Left lung (tissue), 10 donors: ENCODE data around the gene ZBTB20. TPM values are rescaled to one million over a fixed set of nuclear protein-coding genes. Genes with fewer than 3 reads are reported as not detected.

Experiments used
- ATAC-seq: fragments of 200-7000 bp; cut with Tn5 transposase; one replicate; pipeline ENCODE4 v1.9.1; 2020; ENCODE audit warnings: moderate library complexity
- DNase-seq, 4 donors: peaks; one replicate each; pipeline ENCODE4 v3.0.0-alpha.2; 2013 to 2020
- H3K27ac ChIP-seq, 2 donors: fragments of 200-600 bp; sonication (generic) in 1 of 2; one replicate each; pipeline versions ENCODE4 v1.5.0 to v1.8.0; 2020 to 2021
- H3K27me3 ChIP-seq, 2 donors: fragments of 200-600 bp; sonication (generic) in 1 of 2; one replicate each; pipeline versions ENCODE4 v1.5.0 to v1.8.0; 2020 to 2021
- H3K36me3 ChIP-seq, 2 donors: fragments of 200-600 bp; sonication (generic) in 1 of 2; one replicate each; pipeline versions ENCODE4 v1.5.0 to v1.8.0; 2020 to 2021
- H3K4me1 ChIP-seq, 2 donors: fragments of 200-600 bp; one replicate each; pipeline ENCODE4 v1.8.0; 2021
- H3K4me3 ChIP-seq, 2 donors: fragments of 200-600 bp; sonication (generic) in 1 of 2; one replicate each; pipeline versions ENCODE4 v1.5.0 to v1.8.0; 2020 to 2021; ENCODE audit warnings: mild to moderate bottlenecking in 1 of 2
- H3K9me3 ChIP-seq, 2 donors: fragments of 200-600 bp; sonication (generic) in 1 of 2; one replicate each; pipeline versions ENCODE4 v1.5.0 to v1.8.0; 2020 to 2021
- intact Hi-C, 2 donors: fragments of 100-400 bp; cut with DNase I; formaldehyde crosslinking; loops; one replicate each; pipeline versions ENCODE4 v1.11.2 to v1.14.2; 2022
- polyA plus RNA-seq, 6 donors: library from polyadenylated mRNA; unstranded; fragments of 120-200 nt; gene quantifications; one replicate each; pipeline ENCODE4 v1.2.1, GENCODE V29; 2013; ENCODE audit not compliant: insufficient read length in 6 of 6
- total RNA-seq, 2 donors: library from RNA; stranded (reverse); fragmentation: NEBNext Ultra II Directional; extraction: Animal tissue kit (Norgen Biotek cat#: 25700); gene quantifications; one replicate each; pipeline ENCODE4 v1.2.1, GENCODE V29; 2021
- TF ChIP-seq, protein P1 (sequence below), 2 donors: fragments of 200-600 bp; sonication (generic) in 1 of 2; IDR thresholded peaks; one replicate each; pipeline versions ENCODE4 v1.5.0 to v1.8.0; 2021; ENCODE audit warnings: antibody characterized with exemption in 2 of 2
- donor health status: DM: no; HTN: yes; CAD: no.
- donor health status: DM: no; HTN: no; CAD: no.

Gene ZBTB20
- total and polyA plus RNA-seq, 8 donors = 1.1 to 63.5 (median 6.0) TPM

DNA sequence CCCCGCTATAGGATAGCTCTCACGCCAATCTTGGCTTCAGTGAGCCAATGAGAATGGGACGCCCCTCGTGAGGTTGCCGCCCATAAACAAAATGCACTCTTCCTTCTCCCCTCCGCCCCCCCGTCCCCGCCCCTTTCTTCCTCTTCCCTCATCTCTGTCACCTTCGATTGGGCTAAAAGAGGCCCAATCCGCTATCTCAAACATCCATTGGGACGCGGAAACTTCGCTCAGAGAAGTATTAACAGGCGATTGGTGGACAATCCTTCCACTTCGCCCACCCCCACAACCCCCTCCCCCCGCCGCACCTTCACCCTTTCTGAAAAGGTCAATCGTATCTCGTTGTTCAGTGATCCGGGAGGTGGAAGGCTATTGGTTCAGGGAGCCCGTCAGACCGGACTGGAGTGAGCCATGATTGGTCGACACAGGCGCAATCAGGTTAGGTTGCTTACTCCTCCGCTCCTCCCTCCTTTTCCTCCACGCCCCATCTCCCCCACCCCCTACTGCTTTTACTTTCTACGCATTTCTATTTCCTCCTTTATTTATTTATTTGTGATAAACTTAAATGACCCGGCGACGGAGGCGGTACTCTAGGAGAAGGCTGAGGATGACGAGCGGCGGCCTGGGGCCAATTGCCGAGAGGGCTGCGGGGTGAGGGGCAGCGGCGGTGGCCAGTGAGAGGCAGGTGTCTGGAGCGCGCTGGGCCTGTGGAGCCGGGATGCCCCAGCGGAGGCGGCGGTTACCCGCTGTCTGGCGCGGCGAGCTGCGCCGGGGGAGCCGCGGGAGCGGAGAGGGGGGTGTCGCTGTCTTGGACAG, 447 bp upstream of the ZBTB20 start:
- intact Hi-C loops = loop anchor here in 1 of 2 donors (10.0 kb wide), 1 partner anchor 53 kb away; no protein-coding TSS in a partner anchor
- ATAC-seq (peak; percentile 88), DNase-seq (peak; percentile 98 to 100 (median 100))
- Histone ChIP-seq H3K27me3 (no peaks in the 10 kb centered on the region), H3K4me3 (peak overlapping the region; percentile 77 to 83), H3K9me3 (no peaks in the 10 kb centered on the region), H3K36me3 (no peaks in the 10 kb centered on the region), H3K4me1 (peaks cover 0 to 15% of the 10 kb centered on the region in 2 donors), H3K27ac (peak overlapping the region; percentile 97)
- TF ChIP-seq, protein P1, sequence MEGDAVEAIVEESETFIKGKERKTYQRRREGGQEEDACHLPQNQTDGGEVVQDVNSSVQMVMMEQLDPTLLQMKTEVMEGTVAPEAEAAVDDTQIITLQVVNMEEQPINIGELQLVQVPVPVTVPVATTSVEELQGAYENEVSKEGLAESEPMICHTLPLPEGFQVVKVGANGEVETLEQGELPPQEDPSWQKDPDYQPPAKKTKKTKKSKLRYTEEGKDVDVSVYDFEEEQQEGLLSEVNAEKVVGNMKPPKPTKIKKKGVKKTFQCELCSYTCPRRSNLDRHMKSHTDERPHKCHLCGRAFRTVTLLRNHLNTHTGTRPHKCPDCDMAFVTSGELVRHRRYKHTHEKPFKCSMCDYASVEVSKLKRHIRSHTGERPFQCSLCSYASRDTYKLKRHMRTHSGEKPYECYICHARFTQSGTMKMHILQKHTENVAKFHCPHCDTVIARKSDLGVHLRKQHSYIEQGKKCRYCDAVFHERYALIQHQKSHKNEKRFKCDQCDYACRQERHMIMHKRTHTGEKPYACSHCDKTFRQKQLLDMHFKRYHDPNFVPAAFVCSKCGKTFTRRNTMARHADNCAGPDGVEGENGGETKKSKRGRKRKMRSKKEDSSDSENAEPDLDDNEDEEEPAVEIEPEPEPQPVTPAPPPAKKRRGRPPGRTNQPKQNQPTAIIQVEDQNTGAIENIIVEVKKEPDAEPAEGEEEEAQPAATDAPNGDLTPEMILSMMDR (IDR thresholded peaks at IDR 0.05) = no peak

DNA sequence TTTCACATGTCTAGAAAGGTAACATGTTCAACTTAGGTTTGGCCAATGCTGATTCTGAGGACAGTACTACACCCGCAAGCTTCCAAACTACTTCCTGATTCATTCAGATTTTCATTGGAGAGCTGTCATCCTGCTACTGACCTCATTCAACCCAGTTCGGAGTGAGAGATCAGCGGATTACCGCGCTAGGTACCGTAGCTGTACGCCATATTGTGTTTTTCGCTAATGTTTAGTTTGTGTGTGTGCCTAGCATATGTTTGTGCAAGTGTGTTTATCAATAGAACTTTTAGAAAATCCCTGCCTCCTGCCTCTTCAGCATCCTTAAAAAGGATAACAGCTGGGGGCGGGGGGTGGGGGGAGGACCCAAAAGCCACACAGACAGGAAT, 1.1 kb downstream of the ZBTB20 start:
- no peaks in the 10 kb centered on the region for H3K27me3 ChIP-seq
- H3K36me3 ChIP-seq = no peaks in the 10 kb centered on the region
- peak in 2 of 4 donors; percentile 54 to 70 for DNase-seq
- no peaks in the 10 kb centered on the region for H3K9me3 ChIP-seq
- intact Hi-C loops = loop anchor here in 1 of 2 donors (10.0 kb wide), 1 partner anchor 51 kb away; no protein-coding TSS in a partner anchor
- peak overlapping the region; percentile 97 for H3K27ac ChIP-seq
- H3K4me1 ChIP-seq = peaks cover 0 to 15% of the 10 kb centered on the region in 2 donors
- H3K4me3 ChIP-seq = peak overlapping the region; percentile 74 to 83
- peak; percentile 12 for ATAC-seq
- TF ChIP-seq, protein P1 (IDR thresholded peaks at IDR 0.05) = no peak

DNA sequence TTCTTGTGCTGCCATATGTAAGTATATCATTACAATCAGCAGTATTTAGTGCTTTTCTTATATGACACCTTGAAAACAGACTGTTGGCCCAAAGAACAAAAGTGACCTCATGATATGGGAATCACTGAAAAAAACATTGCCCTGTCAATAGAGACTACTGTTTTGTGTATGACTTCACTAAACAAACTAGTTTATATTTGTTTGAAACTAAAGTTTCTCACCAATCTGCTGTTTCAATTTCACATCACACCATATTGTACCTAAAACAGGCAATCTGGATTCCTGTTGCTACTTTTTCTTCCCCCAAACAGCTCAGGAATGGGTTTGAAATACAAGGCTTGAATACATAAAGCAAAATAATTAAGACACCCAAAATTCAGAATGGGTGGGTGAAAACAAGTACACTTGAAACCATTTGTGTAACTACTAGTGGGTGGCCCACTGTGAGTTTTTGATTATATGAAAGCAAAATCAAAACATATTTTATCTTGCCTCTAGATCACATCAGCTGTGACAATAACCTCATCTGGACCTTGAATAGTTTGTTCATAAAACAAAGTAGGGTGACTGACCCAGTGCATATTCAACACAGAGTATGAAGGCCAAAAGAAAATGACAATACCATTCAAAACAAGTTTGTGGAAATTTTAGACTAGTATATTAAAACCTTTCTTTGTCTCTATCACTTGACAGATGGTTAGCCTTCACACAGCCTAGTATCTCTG, 5.9 kb downstream of the ZBTB20 start:
- DNase-seq (no peak), ATAC-seq (no peak)
- H3K4me3 ChIP-seq = no peak overlapping the region
- intact Hi-C loops = loop anchor here in 1 of 2 donors (10.0 kb wide), 1 partner anchor 46 kb away; no protein-coding TSS in a partner anchor
- no peaks in the 10 kb centered on the region for H3K27me3 ChIP-seq
- peaks cover 0 to 7% of the 10 kb centered on the region in 2 donors for H3K4me1 ChIP-seq
- H3K27ac ChIP-seq = no peak overlapping the region
- H3K9me3 ChIP-seq = no peaks in the 10 kb centered on the region
- H3K36me3 ChIP-seq = no peaks in the 10 kb centered on the region
- TF ChIP-seq, protein P1 (IDR thresholded peaks at IDR 0.05) = no peak

DNA sequence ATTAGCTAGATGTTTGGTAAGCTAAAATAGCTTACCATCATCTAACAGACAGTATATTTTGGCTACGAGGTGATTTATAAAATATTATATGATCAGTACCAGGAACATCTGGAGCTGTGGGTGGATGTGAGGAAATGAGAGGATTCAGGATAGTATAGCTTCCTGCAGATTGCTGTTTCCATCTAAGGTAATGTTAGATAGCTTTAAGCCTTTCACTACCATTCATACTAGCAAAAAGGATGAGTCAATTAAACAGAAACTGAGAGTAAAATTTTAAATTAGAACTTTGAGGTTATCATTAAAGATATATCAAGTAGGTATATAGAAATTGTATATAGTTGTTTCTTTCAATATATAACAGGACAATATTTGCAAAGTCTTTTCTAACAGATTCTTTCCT, 8.0 kb downstream of the ZBTB20 start:
- TF ChIP-seq, protein P1 (IDR thresholded peaks at IDR 0.05) = no peak
- H3K27ac ChIP-seq = no peak overlapping the region
- no peaks in the 10 kb centered on the region for H3K36me3 ChIP-seq
- no peaks in the 10 kb centered on the region for H3K27me3 ChIP-seq
- ATAC-seq = no peak
- H3K4me3 ChIP-seq = no peak overlapping the region
- H3K4me1 ChIP-seq = no peaks in the 10 kb centered on the region
- DNase-seq = no peak
- intact Hi-C loops = no loop called here
- H3K9me3 ChIP-seq = no peaks in the 10 kb centered on the region
